ENCODE results near the gene TMEM259.

Gene TMEM259

DNA sequence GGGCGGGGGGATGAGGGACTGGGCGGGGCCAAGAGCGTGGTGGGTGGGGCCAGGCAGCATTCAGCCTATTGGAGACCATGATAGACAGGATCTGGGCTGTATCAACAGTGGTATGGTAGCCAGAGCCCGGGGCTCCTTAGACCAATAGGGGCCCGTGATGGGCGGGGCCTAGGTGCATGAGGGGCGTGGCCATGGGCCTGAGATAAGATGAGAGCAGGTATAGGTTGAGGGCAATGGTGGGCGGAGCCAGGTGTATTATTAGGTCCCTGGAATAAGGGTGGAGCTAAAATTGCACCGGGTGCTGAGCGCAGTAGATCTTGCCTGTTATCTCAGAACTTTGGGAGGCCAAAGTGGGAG lies 24.3 kb upstream of the TMEM259 start:
- H3K9me3 ChIP-seq (ENCODE audit: insufficient read depth, low read length), result no peaks in the 10 kb centered on the region
- H3K9ac ChIP-seq (ENCODE audit: low read length), result no peak overlapping the region

DNA sequence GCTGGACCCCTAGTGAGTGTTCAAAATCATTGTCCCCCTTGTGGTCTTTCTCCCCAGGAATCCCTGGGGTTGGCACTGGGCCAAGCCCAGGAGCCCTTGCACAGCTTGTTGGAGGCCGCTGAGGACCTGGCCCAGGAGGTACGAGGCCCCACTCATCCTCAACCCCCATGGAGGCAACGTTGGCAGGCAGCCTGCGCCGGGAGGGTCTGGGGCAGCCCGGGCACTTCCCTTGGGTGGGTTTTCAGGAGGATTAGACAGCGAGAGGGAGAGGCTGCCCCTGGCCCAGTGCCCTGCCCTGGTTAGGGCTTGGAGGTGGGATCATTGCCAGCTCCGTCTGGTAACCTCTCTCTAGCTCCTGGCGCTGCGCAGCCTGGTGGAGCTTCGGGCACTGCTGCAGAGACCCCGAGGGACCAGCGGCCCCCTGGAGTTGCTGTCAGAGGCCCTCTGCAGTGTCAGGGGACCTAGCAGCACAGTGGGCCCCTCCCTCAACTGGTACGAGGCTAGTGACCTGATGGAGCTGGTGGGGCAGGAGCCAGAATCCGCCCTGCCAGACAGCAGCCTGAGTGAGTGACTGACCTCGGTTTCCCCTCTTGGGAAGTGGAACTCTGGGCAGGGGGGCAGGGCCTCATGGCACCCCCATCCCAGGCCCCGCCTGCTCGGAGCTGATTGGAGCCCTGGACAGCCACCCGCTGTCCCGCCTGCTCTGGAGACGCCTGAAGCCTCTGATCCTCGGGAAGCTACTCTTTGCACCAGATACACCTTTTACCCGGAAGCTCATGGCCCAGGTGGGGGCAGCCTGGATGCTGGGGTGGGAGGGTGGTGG lies 22.0 kb upstream of the TMEM259 start:
- Histone ChIP-seq H3K4me3 (ENCODE audit: insufficient read depth, low read length, poor library complexity, severe bottlenecking) (no peak overlapping the region), H3K4me2 (ENCODE audit: low read depth, low read length, poor library complexity, severe bottlenecking) (no peak overlapping the region), H3K9me2 (replicated peaks; ENCODE audit: insufficient read depth, low read length) (no peaks in the 10 kb centered on the region), H3K27me3 (ENCODE audit: low read length) (no peaks in the 10 kb centered on the region), H3K27ac (ENCODE audit: low read depth, low read length) (no peak overlapping the region), H2AFZ (ENCODE audit: low read depth, low read length, severe bottlenecking) (no peak overlapping the region), H3K36me3 (ENCODE audit: low read length) (peaks cover 4% of the 10 kb centered on the region; the same call in 1 of the 2 replicates), H3K79me2 (ENCODE audit: insufficient read depth, low read length) (peaks cover 13% of the 10 kb centered on the region), H4K20me1 (ENCODE audit: low read depth, low read length) (no peaks in the 10 kb centered on the region), H3K9ac (ENCODE audit: low read length) (no peak overlapping the region), H3K9me3 (ENCODE audit: insufficient read depth, low read length) (no peaks in the 10 kb centered on the region), H3F3A (ENCODE audit: insufficient read depth) (peaks cover 24% of the 10 kb centered on the region)
- no peak for TF ChIP-seq CTCF (IDR thresholded peaks at IDR 0.05; ENCODE audit: insufficient read depth, low read length, poor library complexity, severe bottlenecking)
- no peak for TF ChIP-seq EZH2phosphoT487 (conservative IDR thresholded peaks at IDR 0.05; ENCODE audit: low read length)

More for the DNA sequence above, 24.3 kb upstream of the TMEM259 start:
- H4K20me1 ChIP-seq (ENCODE audit: low read depth, low read length), result no peaks in the 10 kb centered on the region
- TF ChIP-seq CTCF (IDR thresholded peaks at IDR 0.05; ENCODE audit: insufficient read depth, low read length, poor library complexity, severe bottlenecking) (no peak), EZH2phosphoT487 (conservative IDR thresholded peaks at IDR 0.05; ENCODE audit: low read length) (no peak)
- no peak overlapping the region for H3K27ac ChIP-seq (ENCODE audit: low read depth, low read length)
- peaks cover 5% of the 10 kb centered on the region; the same call in 1 of the 2 replicates for H3F3A ChIP-seq (ENCODE audit: insufficient read depth)
- peaks cover 11% of the 10 kb centered on the region for H3K79me2 ChIP-seq (ENCODE audit: insufficient read depth, low read length)
- H3K36me3 ChIP-seq (ENCODE audit: low read length), result peaks cover 4% of the 10 kb centered on the region; the same call in 1 of the 2 replicates
- no peak overlapping the region for H2AFZ ChIP-seq (ENCODE audit: low read depth, low read length, severe bottlenecking)
- H3K4me2 ChIP-seq (ENCODE audit: low read depth, low read length, poor library complexity, severe bottlenecking), result no peak overlapping the region
- H3K4me3 ChIP-seq (ENCODE audit: insufficient read depth, low read length, poor library complexity, severe bottlenecking), result no peak overlapping the region
- no peaks in the 10 kb centered on the region for H3K9me2 ChIP-seq (replicated peaks; ENCODE audit: insufficient read depth, low read length)
- H3K27me3 ChIP-seq (ENCODE audit: low read length), result no peaks in the 10 kb centered on the region

GRCh38 chr19:1041835-1042685 lies 21.1 kb upstream of the TMEM259 start:
- Histone ChIP-seq H3F3A (ENCODE audit: insufficient read depth) (peaks cover 31% of the 10 kb centered on the region), H3K36me3 (ENCODE audit: low read length) (peaks cover 4% of the 10 kb centered on the region; the same call in 1 of the 2 replicates), H3K4me3 (ENCODE audit: insufficient read depth, low read length, poor library complexity, severe bottlenecking) (no peak overlapping the region), H3K4me2 (ENCODE audit: low read depth, low read length, poor library complexity, severe bottlenecking) (no peak overlapping the region), H3K79me2 (ENCODE audit: insufficient read depth, low read length) (peaks cover 13% of the 10 kb centered on the region), H3K27me3 (ENCODE audit: low read length) (no peaks in the 10 kb centered on the region), H3K27ac (ENCODE audit: low read depth, low read length) (no peak overlapping the region), H2AFZ (ENCODE audit: low read depth, low read length, severe bottlenecking) (no peak overlapping the region), H4K20me1 (ENCODE audit: low read depth, low read length) (no peaks in the 10 kb centered on the region), H3K9me3 (ENCODE audit: insufficient read depth, low read length) (no peaks in the 10 kb centered on the region), H3K9me2 (replicated peaks; ENCODE audit: insufficient read depth, low read length) (no peaks in the 10 kb centered on the region), H3K9ac (ENCODE audit: low read length) (no peak overlapping the region)
- TF ChIP-seq CTCF (IDR thresholded peaks at IDR 0.05; ENCODE audit: insufficient read depth, low read length, poor library complexity, severe bottlenecking) (no peak), EZH2phosphoT487 (conservative IDR thresholded peaks at IDR 0.05; ENCODE audit: low read length) (no peak)
